HG02943 (cell line): ENCODE results near the gene SMTNL1.

Source experiments
- ATAC-seq: cut with Tn5 transposase; IDR thresholded peaks from one replicate; pipeline ENCODE4 v1.9.1; 2021; ENCODE audit warnings: mild to moderate bottlenecking, low read depth, moderate library complexity; ENCODE audit not compliant: unreplicated experiment

Gene SMTNL1, protein sequence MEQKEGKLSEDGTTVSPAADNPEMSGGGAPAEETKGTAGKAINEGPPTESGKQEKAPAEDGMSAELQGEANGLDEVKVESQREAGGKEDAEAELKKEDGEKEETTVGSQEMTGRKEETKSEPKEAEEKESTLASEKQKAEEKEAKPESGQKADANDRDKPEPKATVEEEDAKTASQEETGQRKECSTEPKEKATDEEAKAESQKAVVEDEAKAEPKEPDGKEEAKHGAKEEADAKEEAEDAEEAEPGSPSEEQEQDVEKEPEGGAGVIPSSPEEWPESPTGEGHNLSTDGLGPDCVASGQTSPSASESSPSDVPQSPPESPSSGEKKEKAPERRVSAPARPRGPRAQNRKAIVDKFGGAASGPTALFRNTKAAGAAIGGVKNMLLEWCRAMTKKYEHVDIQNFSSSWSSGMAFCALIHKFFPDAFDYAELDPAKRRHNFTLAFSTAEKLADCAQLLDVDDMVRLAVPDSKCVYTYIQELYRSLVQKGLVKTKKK

DNA sequence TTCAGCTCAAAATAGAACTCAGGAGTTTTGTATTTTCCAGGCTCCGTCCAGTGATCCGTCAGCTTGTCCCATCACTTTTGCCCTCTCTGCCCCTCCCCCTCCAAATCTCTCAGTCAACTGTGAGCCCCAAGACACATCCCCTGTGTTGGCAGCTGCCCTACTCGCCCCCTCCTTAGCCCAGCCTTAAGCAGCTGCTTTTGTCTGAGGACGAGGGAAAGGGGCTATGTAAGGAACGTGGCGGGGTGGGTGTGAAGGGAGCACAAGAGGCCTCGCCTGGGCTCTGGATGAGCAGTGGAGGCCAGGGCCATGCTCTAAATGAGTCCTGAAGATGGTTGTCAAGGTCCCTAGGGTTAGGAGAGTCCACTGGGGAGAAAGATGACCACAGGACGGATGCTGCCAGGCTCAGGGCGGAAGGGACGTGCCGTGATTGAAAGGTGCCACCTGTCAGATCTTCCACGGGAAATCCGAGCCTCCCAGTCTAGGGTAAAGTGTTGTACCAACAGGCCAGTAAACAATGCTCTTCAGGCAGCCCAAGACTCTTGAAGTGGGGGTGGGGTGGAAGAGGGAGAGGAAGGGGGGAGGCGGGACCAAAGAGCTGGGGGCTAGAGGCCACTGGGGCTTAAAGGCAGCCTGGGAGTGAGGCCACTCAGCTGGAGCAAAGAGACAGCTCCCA is at the start of gene SMTNL1:
Gene SMTNL1 (plus strand): TSS at position 649 of the 673 bp plus-strand sequence. CDS start 5,048 bp downstream, outside the sequence.
- no peak for ATAC-seq

DNA sequence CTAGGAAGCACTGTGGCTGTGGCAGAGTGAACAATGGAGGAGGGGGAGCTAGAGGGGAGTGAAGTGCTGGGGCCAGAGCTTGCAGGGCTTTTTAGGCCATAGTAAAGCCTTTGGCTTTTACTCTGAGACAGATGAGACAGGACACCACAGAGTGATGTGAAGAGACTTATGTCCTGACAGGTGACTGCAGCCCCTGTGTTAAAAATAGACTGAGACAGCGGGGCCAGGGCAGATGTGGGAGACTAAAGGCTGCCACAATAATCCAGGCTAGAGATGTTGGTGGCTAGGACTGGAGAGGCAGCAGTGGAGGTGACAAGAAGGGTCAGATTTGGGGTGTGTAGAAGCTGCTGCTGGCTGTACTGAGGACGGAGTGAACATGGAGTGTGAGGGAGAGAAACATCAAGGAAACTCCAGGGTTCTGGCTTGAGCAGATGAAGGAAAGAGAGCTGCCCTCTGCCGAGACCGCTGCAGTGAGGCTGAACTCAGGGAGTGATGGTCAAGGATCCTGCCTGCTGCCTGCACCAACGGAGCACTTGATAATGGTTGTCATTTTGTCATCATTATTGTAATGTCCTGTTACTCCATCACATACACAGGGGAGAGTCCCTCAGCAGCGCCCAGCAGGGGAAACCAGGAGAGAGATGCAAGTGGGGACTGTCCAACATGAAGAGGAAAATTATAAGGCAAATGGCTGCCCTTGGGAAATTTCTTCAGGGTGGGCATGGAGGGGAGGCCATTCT is 49.3 kb upstream of the SMTNL1 start:
- no peak for ATAC-seq

DNA sequence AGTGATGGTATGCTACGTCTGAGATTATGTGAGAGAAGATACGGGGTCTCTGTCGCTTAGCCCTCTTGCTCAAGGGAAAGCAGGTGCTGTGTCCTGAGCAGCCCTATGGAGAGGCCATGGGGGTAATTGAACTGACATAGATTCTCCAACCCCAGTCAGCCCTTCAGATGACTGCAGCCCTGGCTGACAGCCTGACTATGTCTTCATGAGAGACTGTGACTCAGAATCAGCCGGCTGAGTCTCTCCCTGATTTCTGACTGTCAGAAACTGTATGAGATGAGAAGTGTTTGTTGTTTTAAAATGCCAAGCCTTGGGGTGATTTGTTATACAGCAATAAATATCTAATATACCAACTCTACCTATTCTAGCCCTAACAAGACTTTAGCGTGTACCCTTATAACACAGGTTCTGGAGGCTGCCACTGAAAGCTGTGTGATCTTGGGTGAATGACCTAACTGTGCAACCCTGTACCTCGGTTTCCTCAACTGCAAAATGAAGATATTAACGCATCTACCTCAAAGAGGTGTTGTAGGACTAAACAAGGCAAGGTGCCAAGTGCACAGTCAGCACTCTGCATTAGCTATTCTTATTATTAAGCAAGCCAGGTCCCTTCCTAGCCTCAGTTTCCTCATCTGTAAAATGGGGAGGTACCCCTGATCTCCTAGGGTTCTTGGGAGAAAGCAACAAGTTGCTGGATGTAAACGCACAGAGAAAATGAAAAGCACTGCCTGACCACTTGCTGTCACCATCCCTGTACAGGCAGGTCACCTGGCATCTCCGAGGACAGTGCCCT is 46.7 kb upstream of the SMTNL1 start:
- no peak for ATAC-seq

DNA sequence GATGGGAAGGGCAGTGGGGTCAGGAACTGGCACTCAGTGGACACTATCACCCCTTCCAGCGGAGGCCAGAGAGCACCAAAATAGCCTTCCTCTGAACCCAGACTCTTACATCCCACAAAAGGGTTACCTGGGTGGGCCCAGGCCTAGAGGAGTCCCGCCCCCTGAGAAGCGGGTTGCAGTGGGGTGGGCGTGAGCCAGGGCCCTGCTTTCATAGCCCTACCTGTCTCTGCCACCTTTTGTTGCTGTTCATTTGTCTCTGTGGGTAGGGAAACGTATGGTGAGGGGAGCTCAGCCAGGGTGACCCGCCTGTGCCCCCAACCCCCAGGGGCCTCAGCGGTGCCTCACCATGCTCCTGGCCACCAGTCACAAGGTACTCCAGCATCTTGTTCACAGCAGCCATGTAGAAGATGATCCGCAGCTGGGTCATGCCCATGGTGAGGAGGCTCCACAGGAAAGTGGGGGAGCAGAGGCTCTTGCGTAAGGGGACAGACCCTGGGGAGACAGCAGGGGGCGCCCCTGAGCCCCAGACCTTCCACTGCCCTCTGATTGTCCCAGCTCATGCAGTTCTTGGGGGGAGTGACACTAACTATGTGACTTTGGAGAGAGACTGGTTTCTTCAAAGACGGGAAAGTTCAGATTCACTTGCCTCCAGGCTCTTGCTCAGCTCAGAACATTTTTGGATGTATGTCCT is 45.9 kb upstream of the SMTNL1 start:
- ATAC-seq, result no peak

DNA sequence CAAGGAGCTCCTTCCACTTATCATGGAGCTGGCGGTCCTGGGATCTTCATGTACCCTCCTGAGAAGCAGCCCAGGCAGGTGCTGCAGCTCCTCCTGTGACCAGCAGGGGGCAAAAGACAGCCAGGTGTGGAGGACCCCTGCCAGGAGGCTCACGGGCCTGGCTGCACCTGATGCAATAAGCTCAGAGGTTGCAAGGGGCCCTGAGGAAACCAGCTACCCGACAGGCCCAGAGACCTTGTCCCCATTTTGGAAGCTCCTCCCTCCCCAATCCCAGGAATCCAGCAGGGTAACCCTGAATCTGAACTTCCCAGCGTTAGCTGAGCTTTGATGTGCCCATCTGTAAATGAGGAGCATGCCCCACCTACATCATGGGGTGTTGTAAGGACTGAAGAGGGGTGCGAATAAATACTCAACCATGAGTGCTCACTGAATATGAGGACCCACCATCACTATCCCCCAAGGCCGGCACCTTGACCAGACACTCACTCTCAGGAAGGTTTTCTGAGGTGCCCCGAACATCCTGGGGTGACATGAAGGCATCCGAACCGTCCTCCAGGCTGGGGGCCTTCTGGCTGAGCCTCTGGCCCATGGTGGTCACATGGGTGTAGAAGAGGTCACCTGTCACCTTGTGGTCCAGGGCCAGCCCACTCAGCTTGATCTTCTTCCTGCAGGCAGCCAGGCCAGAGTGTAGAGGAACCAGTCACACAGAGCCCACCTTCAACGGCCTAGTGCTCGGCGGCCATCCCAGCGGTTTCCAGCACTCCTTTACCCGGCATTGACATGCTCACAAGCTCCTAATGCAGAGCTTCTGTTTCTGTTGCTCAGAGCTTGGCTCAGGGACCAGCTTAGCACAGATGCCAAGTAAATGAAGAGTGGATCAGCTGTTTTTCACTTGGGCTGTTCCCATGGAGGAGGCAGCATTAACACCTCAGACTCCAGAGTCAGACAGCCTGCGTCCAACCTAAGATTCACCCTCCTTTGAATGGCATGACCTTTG is 43.6 kb upstream of the SMTNL1 start:
- ATAC-seq, result no peak

DNA sequence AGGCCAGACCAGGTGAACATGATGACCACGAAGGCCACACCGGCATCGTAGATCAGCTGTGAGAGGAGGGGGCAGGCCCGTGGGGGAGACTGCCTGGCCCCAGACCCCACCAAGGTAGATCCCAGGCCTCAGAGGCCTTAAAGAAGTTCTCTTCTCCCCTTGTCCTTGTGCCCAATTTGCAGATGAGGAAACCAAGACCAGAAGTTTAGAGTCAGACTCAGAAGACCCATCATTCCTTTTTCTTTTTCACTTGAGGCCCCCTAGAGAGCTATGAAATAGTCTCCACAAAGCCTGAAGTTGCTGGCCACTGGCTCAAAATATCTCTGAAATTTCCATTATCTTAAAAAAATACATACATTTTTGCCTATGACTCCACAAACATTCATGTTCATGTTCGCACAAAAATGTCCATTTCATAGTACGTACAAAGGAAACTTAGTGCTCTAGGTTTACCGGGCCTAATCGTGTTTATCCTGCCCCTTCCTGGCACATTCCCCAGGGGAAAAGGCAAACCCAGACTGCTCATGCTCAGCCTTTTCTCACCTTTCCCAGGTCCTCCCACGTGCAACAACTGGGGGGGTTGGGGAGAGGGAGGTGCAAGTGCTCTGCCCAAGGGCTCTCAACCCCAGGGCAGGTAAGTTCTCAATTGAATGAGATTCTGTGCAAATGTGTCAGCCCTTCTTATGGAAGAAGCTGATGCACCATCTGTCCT is 41.1 kb upstream of the SMTNL1 start:
- ATAC-seq, result no peak

DNA sequence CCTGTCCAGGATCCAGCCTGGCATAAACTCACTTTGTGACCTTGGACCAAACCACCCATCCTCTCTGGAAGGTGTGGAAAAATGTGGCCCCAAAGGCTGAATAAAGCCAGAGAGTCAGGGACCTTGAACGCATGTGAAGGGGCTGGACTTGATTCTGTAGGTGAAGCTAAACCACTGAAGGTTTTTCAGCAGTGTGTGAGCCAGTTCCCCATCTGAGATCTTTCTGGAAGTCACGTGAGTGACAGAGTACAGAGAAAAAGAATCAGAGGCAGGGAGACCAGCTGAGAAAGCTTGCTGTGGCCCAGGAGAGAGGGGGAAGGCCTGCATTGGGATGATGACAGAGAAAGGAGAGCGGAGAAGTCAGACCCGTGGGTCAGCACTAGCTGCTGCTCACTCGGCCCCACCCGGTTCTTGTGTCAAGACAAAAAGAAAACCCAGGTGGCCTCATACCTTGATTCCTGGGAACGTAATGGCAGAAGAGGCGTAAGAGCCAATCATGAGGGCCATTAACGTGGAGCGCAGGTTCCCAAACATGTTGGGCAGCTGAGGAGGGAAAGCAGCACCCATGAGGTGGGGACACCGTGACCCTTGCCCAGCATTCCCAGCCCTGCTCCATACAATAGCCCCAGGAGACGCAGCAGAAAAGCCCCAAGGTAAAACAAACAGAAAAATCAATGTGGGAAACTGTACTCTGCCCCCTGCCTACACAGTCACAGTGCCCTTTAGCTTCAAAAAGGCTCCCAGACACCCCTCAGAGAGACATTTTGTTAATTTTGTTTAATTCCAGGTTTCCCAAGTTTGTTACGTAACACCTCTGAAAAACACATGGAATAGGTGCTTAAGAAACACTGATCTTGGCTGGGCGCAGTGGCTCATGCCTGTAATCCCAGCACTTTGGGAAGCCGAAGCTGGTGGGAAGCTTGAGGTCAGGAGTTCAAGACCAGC is 39.8 kb upstream of the SMTNL1 start:
- ATAC-seq, result no peak

DNA sequence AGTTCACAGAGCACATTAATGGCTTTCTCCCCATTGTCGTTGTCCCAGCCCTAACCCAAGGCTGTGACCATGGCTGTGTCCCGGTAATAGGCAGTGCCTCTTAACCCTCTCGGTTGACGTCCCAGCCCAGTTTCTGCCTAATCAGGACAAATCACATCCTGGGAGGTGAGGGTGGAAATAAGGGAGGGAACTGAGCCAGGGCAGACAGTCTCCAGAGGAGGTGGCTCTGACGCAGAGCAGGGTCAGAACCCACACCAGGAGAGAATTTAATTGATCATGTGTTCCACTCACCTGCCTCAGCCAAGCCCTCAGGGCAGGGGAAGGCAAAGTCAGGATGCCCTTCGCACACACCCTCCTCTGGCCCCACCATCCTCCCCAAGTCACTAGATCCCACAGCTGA is 38.9 kb upstream of the SMTNL1 start:
- no peak for ATAC-seq

DNA sequence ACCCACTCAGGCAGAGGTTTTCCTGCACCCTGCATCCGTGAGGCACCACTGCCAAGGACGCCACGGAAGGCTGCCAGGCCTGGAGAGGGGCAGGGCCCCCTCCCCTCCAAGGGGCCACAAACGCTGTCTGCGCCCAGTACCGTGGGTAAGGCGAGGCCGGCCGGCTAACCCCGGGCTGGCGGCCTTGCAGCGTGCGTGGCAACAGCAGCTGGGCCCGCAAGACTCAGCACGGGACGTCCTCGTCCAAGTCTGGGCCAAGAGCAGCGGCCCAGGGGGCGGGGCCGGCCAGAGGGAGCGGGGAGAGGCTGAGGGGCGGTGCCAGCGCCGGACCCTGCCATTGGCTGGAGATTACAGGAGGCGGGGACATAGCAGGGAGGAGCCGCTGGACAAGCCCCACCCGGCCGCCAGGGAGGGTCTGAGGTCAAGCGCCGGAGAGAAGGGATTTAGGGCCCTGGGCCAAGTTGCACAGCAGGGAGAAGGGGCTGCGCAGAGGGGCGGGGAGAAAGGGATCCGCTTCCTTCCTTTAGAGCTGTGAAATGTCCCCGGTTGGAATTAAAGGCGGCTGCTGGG is 37.9 kb upstream of the SMTNL1 start:
- peak; percentile 99 for ATAC-seq

DNA sequence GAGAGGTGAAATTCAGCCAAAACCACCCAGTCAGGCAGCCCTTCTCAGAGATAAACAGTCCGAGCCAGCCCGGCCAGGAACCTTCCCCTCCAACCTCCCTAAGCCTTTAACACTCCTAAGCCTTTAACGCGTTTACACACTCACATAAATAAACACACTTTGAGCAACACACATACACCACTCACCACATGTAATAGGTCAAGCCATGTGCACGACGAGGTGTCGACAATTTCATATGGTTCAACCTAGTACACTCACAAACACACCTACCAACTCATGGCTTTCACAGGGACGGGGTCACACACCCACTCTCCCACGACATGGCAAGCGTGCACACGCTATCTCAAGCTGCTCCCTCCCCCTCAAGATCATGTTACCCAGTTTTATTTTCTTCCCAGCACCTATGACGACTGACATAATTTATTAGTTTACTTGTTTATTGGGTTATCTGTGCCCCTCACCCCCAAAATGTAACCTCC is 37.4 kb upstream of the SMTNL1 start:
- no peak for ATAC-seq

DNA sequence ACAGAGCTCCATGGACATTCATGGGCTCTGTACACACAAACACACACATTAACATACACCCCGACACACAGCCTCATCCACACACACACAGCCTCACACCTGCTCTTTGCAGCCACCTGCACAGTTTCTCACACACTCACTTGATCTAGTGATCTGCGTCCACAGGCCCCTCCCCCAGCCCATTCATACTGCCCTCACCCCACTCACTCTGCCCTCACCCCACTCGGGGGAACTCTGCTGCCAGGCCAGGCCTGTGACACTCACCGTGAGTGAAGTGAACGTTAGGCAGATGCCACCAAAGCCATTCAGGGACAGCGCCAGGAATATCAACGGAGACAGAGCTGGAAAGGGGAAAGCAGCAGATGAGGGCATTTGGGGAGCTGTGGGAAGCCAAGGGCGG is 36.9 kb upstream of the SMTNL1 start:
- ATAC-seq, result no peak

DNA sequence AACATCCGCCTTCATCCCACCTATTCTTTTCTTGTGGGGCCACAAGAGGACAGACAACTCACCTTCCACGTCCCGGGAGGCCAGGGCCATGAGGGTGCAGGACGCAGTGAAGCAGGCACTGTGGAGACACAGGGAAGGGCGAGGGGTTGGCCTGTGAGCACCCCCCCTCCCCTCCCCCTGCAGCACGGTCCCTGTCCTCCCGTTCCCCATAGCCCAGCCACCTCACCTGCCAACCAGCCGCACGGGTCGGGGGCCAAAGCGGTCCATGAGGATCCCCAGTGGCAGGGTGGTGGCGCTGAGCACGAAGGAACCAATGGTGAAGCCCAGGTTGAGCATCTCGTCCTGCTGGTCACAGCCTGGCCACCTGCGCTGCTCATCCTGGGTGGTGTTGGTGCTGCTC is 36.5 kb upstream of the SMTNL1 start:
- ATAC-seq, result no peak

DNA sequence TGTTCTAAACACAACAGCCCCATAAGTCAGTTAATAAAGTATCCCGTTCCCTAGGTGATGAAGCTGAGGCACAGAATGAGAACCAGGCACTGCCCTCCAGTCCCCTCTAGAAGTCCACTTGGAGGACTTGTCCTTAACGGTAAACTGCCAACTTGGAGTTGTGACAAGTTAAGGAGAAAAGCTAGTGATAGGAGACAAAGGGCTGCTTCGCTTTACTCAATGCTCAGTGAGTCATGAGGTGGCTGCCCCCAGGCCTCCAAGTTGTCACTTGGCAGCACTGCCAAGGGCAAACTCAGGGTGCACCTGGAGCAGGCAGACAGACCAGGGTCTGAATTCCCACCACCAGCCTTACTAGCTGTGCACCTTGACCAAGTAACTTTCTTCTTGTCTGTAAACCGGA is 35.4 kb upstream of the SMTNL1 start:
- ATAC-seq, result no peak

DNA sequence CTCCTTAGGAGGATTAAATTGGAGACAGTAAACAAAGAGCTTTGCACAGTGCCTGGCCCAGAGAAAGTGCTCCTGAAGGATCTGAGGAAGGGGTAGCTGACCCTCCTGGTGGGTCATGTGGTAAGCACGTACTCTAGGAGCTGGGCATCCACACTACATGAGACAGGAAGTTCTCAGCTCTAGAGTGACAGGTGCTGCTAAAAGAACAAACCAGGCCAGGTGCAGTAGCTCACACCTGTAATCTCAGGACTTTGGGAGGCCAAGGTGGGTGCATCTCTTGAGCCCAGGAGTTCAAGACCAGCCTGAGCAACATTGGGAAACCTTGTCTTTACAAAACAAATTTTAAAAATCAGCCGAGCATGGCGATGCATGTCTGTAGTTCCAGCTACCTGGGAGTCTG is 35.0 kb upstream of the SMTNL1 start:
- no peak for ATAC-seq

DNA sequence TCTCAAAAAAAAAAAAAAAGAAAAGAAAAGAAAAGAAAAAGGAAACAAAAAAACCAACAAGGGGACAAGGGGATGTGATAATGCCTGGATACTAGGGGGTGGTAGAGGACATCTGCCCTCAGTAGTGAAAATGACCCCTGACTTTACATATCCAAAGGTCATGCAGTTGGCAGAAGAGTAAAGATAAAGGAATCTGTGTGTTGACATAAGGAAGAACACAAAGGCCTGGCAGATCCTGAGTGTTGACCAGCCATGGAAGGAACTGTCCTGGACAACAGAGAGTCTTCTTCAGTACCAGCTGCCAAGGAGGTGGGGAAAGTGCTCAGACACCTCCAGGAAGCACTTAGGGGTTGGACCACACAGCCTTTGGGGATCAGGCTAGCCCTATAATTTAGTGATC is 34.5 kb upstream of the SMTNL1 start:
- no peak for ATAC-seq

DNA sequence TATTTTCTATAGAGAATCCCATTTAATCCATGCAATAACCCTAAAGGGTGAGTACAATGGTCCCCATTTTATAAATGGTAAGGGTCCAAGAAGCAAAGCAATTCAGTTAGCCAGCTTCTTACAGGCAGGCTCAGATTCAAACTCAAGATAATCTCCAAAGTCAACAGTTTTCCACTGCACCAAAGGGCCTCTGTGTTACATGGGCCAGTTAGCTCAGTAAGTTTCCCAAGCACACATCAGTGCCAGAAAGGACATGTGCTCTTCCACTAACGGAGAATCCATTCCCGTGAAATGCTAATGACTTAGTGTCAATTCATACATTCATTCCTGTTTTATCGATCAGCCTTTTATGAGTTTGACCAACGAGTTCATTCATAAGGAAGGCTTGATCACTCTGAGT is 32.9 kb upstream of the SMTNL1 start:
- no peak for ATAC-seq
